ENCODE measurements around the gene NDUFA9.

Gene NDUFA9

DNA sequence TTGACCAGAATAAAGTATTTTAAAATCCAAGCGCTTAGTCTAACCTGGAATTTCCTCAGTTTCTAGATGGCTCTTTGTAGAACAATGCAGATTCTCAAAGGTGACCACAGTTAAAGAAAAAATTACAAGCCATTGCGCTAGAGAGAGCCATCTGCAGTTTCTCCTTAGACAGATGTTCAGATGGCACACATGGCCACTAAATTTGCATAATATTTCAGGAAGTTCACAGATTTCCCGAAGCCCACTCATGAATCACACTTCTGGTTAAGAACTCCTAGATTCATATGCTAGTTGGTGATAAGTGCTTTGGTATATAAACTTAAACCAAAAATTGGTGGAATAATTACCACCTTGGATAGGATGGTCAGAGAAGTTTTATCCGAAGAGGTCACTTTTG lies 812 bp upstream of the NDUFA9 start:
- TF ChIP-seq CTCF (IDR thresholded peaks at IDR 0.05) (no peak), ZFX (IDR thresholded peaks at IDR 0.05; ENCODE audit: borderline replicate concordance) (no peak)

GRCh38 chr12:4649358-4649661 lies 396 bp downstream of the NDUFA9 start:
- H3K27ac ChIP-seq, result peak overlapping the region; percentile 79
- TF ChIP-seq CTCF (IDR thresholded peaks at IDR 0.05), result no peak
- TF ChIP-seq ZFX (IDR thresholded peaks at IDR 0.05; ENCODE audit: borderline replicate concordance), result no peak

More for the DNA sequence above, 812 bp upstream of the NDUFA9 start:
- peak overlapping the region; percentile 79 for H3K27ac ChIP-seq

- no peak overlapping the region for H3K27ac ChIP-seq
- no peak for TF ChIP-seq ZFX (IDR thresholded peaks at IDR 0.05; ENCODE audit: borderline replicate concordance)
Measured at GRCh38 chr12:4653257-4653656, 4.3 kb downstream of the NDUFA9 start.

GRCh38 chr12:4653691-4654090 lies 4.8 kb downstream of the NDUFA9 start:
- no peak for TF ChIP-seq CTCF (IDR thresholded peaks at IDR 0.05)
- no peak for TF ChIP-seq ZFX (IDR thresholded peaks at IDR 0.05; ENCODE audit: borderline replicate concordance)

DNA sequence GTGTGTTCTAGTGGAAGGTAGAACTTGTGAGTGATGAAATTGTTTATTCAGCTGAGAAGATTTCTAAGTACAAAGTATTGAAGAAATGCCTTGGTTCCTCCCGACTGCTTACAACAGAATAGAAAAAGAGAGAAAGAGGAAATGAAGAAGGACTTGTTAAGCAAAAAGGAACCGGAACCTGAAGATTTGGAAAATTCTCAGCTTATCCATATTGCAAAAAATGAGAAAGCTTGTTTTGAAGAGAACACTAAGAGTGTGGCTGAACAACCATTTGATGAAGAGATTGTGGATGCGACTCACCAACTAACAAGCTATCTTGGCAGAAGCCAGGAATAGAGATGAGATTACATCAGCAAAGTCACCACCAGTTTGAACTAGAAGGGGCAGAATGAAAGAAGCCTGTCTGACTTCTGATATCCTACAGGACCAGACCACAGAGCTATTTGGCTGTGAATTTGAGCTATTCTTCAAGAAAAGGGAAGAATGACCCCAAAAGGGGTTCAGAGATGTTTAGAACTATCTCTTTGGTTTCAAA lies 15.1 kb downstream of the NDUFA9 start:
- no peak overlapping the region for H3K27ac ChIP-seq

More at GRCh38 chr12:4653691-4654090, 4.8 kb downstream of the NDUFA9 start:
- no peak overlapping the region for H3K27ac ChIP-seq

GRCh38 chr12:4665236-4665635 lies 16.3 kb downstream of the NDUFA9 start:
- TF ChIP-seq CTCF (IDR thresholded peaks at IDR 0.05) (no peak), ZFX (IDR thresholded peaks at IDR 0.05; ENCODE audit: borderline replicate concordance) (no peak)
- H3K27ac ChIP-seq, result no peak overlapping the region

More for the DNA sequence above, 15.1 kb downstream of the NDUFA9 start:
- no peak for TF ChIP-seq CTCF (IDR thresholded peaks at IDR 0.05)
- TF ChIP-seq ZFX (IDR thresholded peaks at IDR 0.05; ENCODE audit: borderline replicate concordance), result no peak

GRCh38 chr12:4679711-4680110 lies 30.8 kb downstream of the NDUFA9 start:
- no peak for TF ChIP-seq ZFX (IDR thresholded peaks at IDR 0.05; ENCODE audit: borderline replicate concordance)
- no peak for TF ChIP-seq CTCF (IDR thresholded peaks at IDR 0.05)
- no peak overlapping the region for H3K27ac ChIP-seq

- TF ChIP-seq ZFX (IDR thresholded peaks at IDR 0.05; ENCODE audit: borderline replicate concordance), result no peak
- H3K27ac ChIP-seq, result no peak overlapping the region
Measured at GRCh38 chr12:4681732-4682131, 32.8 kb downstream of the NDUFA9 start.

All from 22Rv1 (cell line).